ENCODE results near the gene TBX2. TPM values are rescaled to one million over a fixed set of nuclear protein-coding genes. Genes with fewer than 3 reads are reported as not detected.

The TBX2 gene
- total and polyA plus RNA-seq, 2 of the 13 experiments (the other 11 are each of a cell fraction or from before 2014, with no cell fraction given) = 2.8 to 15.3 TPM

GRCh38 chr17:61366715-61367413 is 32.8 kb upstream of the TBX2 start (continued):
- TF ChIP-seq FOXA3 (CRISPR knock-in tag; IDR thresholded peaks at IDR 0.05) = peak; percentile 86
- TF ChIP-seq MAFF (IDR thresholded peaks at IDR 0.05; ENCODE audit: low read depth, low read length) = no peak
- TF ChIP-seq ZNF703 (CRISPR knock-in tag; IDR thresholded peaks at IDR 0.05; ENCODE audit: borderline replicate concordance) = peak; percentile 60; the same call in 1 of the 2 replicates
- 0 out of 2 replicates have a peak, but pooled peaks have one; percentile 80 for TF ChIP-seq THAP7 (CRISPR knock-in tag; IDR thresholded peaks at IDR 0.05)
- TF ChIP-seq STAT6 (CRISPR knock-in tag; IDR thresholded peaks at IDR 0.05; ENCODE audit: borderline replicate concordance) = no peak
- TF ChIP-seq ZBTB26 (CRISPR knock-in tag; IDR thresholded peaks at IDR 0.05; ENCODE audit: borderline replicate concordance) = no peak
- peak; percentile 59; the same call in 1 of the 2 replicates for TF ChIP-seq THYN1 (CRISPR knock-in tag; IDR thresholded peaks at IDR 0.05; ENCODE audit: borderline replicate concordance, low read depth)
- TF ChIP-seq ZNF572 (CRISPR knock-in tag; IDR thresholded peaks at IDR 0.05) = no peak
- TF ChIP-seq ZSCAN21 (CRISPR knock-in tag; IDR thresholded peaks at IDR 0.05; ENCODE audit: borderline replicate concordance) = peak; percentile 87
- peak; percentile 16; the same call in 1 of the 2 replicates for TF ChIP-seq ELF3 (CRISPR knock-in tag; IDR thresholded peaks at IDR 0.05)
- TF ChIP-seq ZNF704 (CRISPR knock-in tag; IDR thresholded peaks at IDR 0.05; ENCODE audit: borderline replicate concordance) = no peak
- no peak for TF ChIP-seq HDAC6 (IDR thresholded peaks at IDR 0.05; ENCODE audit: low read depth, low read length)
- TF ChIP-seq SNAI1 (CRISPR knock-in tag; IDR thresholded peaks at IDR 0.05; ENCODE audit: borderline replicate concordance) = no peak; the same call in 1 of the 2 replicates
- TF ChIP-seq SAFB2 (CRISPR knock-in tag; IDR thresholded peaks at IDR 0.05; ENCODE audit: borderline replicate concordance, low read depth) = peak; percentile 18; the same call in 1 of the 2 replicates
- TF ChIP-seq ZNF10 (CRISPR knock-in tag; IDR thresholded peaks at IDR 0.05; ENCODE audit: borderline replicate concordance, low read depth) = no peak
- no peak for TF ChIP-seq ZFP1 (CRISPR knock-in tag; IDR thresholded peaks at IDR 0.05)
- no peak for TF ChIP-seq PBX3 (CRISPR knock-in tag; IDR thresholded peaks at IDR 0.05; ENCODE audit: borderline replicate concordance)
- peak; percentile 69; the same call in 1 of the 2 replicates for TF ChIP-seq ZNF543 (CRISPR knock-in tag; IDR thresholded peaks at IDR 0.05)
- TF ChIP-seq ZBTB1 (CRISPR knock-in tag; IDR thresholded peaks at IDR 0.05; ENCODE audit: borderline replicate concordance) = no peak
